Muscle of back (tissue), 13 donors: Measurements from ENCODE around the gene CATSPER3. TPM values are rescaled to one million over a fixed set of nuclear protein-coding genes. Genes with fewer than 3 reads are reported as not detected.

Source experiments
- DNase-seq, 3 donors: peaks; one replicate each; pipeline versions ENCODE4 v3.0.0 to v3.0.0-alpha.2; 2013
- long read RNA-seq, 9 donors: transcript quantifications; one replicate each; lab custom pipeline, GENCODE V29; 2026
- polyA plus RNA-seq, 10 donors: library from polyadenylated mRNA; unstranded; fragments of 120-200 nt; gene quantifications; one replicate each; pipeline ENCODE4 v1.2.1, GENCODE V29; 2013; ENCODE audit not compliant: insufficient read length in 10 of 10

Gene CATSPER3
- polyA plus RNA-seq: 1 to 10 TPM in 1 of 10 donors, under 1 TPM in 9; 0.24 to 1.2 (median 0.51) TPM
- long read RNA-seq, donor 1: 0 reads
- long read RNA-seq, donor 2: 0 reads
- long read RNA-seq, donor 3: 0 reads
- long read RNA-seq, donor 4: 0 reads
- long read RNA-seq, donor 5: 0 reads
- long read RNA-seq, donor 6: 0 reads
- long read RNA-seq, donor 7: 0 reads
- long read RNA-seq, donor 8: 0 reads
- long read RNA-seq, donor 9: 0 reads

GRCh38 chr5:134967607-134968006 lies at the start of gene CATSPER3:
TSS of gene CATSPER3 (plus strand) at chr5:134967907. CDS start at chr5:134967992, 85 bp downstream.
- no peak for DNase-seq

GRCh38 chr5:134918861-134919260 lies 48.8 kb upstream of the CATSPER3 start:
- no peak for DNase-seq

- DNase-seq: no peak
These were observed 46.7 kb upstream of the CATSPER3 start for GRCh38 chr5:134920848-134921575.

DNA sequence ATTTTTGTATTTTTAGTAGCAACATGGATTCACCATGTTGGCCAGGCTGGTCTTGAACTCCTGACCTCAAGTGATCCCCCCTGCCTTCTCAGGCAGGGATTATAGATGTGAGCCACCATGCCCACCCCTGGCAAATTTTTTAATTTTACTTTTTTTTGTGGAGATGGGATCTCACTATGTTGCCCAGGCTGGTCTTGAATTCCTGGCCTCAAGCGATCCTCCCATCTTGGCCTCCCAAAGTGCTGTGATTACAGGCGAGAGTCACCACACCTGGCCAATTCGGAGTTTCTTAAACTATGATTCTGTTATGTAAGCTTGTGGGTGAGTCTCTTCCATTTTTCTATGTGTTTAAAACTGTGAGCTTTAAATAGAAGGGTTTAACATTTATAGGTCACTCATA lies 35.2 kb upstream of the CATSPER3 start:
- DNase-seq: no peak

DNA sequence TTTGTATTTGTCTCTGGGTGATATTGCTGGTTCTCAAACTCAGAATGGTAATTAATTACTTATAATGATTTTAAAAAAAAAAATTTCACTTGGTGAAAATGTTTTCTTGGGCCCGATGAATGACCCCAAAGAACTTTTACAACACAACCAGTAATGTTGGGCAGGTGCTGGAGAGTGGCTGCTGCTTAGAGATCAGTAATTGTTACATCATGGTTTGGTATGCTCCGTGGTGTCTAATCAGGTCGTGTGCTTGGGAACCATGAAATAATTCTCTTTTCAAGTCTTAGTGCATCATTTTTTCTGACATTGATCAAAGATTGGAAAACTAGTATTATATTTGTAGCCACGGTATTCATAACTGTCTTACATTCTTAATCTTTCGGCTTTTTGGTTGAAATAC lies 33.5 kb upstream of the CATSPER3 start:
- no peak for DNase-seq

- peak in 1 of 3 donors; percentile 40 for DNase-seq
These were observed 31.8 kb upstream of the CATSPER3 start for GRCh38 chr5:134935711-134936602.

GRCh38 chr5:134937526-134937925 lies 30.2 kb upstream of the CATSPER3 start:
- DNase-seq: no peak

DNA sequence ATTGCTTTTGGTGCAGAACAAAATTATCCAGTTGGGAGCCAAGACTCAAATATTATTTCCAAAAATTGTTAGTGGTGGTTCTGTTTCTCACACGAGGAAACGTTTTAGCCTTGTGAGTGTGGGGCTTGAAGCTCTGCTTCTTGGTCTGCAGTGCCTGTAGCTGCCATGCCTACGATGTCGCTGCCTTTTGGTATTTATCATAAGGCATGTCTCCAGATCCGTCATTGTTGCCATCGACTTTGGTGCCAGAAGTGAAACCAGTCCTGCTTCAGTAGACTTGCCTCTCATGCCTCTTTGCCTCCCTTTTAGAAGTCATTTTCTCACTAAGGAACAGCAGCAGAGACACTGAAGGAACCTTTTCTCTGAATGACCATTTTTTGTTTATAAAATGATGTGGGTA lies 29.7 kb upstream of the CATSPER3 start:
- no peak for DNase-seq

- no peak for DNase-seq
These were observed 28.2 kb upstream of the CATSPER3 start for GRCh38 chr5:134939500-134939899.

DNA sequence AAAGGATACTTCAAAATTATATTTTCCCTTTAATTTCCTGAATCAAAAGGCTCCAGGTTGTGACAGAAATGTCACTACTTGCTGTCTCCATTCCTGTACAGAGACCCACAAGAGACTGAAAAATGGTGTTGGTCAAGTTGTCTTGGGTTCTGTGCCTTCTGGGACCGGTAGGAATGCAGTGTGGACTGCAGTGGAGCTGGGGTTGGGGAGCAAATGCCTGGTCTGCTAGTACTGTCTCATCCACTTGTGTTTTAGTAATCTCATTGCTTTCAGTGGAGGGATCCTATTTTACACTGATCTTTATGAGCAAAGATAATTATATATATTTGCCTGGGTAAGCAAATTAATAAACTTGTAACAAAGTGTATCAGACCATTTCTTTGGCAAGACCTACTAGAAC lies 24.2 kb upstream of the CATSPER3 start:
- no peak for DNase-seq

DNA sequence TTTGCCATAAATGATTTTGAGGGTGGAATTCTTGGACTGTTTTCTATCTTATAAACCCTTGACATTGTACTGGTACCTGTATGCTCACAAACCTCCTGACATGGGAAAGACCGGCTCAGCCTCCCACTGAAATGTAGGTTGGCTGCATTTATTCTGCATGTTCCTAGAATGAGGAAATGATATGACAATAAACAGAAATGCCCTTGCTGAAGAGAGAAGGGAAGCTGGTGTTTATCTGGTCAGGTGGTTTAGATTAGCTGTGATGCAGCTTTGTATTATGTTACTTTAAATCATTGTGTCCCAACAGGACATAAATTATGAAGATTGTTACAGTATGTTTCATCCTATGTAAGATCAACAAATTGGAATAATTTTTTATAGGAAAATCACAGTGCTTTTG lies 23.1 kb upstream of the CATSPER3 start:
- no peak for DNase-seq

- no peak for DNase-seq
These were observed 22.7 kb upstream of the CATSPER3 start for GRCh38 chr5:134945041-134945440.

DNA sequence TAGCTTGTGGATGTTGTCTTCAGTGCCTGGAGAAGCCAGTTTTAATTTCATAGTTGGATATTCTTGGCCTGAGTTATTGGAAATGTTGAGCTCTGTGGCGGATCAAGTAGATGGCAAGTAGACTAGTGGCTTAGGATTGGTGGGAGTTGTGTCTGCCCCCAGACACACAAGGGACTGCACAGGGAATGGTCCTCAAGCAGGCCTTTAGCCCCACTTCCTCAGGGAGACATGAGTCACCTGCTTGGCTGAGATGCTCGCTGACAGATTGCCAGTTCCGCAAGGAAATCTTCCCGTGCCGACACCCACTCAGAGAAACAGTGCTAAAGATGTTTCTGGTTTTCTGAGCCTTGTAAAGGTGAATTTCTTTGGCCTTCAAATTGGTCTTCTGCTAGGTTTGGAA lies 18.8 kb upstream of the CATSPER3 start:
- DNase-seq: peak; percentile 11 to 55 (median 37)

DNA sequence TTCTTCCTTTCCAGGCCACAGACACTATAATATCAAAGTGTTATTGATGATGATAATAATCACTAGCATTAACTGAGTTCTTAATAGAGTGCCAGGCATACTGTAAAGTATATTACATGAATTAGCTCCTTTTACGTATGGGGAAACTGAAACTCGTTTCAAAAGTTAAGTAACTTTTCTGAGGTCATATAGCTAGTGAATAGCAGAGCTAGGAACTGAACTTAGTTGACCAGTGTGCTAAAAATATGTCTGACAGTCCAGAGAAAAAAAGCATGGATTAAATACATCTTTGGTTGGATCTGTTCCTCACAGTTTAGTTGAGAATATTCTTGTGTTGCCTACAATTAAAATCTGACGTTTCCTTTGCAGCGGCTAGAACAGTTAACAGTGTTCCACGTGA lies 18.4 kb upstream of the CATSPER3 start:
- no peak for DNase-seq

DNA sequence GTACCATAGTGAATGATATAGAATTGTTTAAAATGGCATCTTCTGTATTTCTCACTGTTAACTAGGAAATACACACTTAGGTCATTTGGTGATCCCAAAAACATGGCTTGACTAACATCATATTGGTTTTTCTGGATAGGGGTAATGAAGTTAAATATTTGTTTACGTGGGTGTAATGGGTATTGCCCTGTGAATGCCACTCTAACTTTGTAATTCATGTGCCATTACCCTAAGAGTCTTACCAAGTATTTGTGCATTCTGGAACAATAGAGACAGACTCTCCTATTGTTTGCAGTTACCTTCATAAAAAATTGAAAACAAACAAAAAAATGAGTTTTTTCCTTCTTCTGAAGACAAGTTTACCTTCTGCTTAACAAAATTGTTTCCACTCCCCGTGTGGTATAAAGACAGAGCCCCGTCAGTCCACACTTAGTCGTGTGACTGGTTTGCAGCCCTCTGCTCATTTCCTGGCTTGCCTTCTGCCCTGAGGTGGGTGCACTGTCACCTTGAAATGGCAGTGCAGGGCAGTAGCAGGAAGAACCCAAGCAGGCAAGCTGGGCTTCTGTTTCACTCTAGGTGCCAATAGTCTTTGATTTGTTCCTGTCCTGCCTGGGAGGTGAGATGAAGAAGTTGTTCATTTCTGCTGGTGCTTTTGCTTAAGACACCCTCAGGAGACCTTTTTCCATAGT lies 9.6 kb upstream of the CATSPER3 start:
- DNase-seq: no peak

- DNase-seq: no peak
These were observed 9.0 kb upstream of the CATSPER3 start for GRCh38 chr5:134958755-134959154.

- DNase-seq: no peak
These were observed 4.6 kb upstream of the CATSPER3 start for GRCh38 chr5:134963098-134963497.

DNA sequence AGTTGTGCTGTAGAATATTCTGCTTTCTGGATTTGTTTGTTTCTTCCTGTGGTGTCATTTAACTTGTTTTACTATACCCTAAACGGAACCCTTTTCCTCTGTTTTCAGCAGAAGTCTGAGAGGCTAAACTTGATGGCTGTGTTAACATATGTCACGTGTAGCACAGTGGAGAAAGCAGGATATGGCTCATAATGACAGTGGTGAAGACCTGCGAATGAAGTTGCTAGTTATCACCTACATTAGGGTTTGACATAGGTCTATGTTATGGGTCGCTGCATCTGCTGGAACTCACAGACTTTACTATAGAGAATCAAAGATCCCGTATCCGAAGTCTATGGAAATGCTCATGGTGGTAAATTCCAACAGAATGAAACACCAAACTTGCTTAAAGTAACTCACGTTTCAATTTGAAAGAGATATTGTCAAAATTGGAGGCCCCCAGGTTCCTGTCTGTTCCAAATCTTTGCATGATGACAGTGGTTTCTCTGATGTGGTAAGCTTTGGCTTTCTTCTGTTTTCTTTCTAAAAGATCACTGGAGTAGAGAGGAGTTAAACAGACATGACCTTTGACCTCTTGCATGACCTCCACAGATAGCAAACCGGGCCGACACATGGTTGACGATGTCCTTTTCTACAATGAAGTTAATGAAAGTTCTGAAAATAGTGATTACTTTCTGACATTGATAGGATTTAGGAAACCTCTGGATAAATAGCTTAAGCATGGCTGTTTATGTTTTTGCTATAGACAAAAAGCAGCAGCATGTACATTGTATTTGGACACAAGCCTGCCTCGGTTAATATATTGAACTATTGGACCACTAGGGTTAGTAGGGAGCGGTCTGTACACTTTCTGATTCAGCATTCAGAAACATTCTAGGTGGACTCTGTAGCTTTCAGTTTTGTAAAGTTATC lies 3.1 kb upstream of the CATSPER3 start:
- DNase-seq: no peak

DNA sequence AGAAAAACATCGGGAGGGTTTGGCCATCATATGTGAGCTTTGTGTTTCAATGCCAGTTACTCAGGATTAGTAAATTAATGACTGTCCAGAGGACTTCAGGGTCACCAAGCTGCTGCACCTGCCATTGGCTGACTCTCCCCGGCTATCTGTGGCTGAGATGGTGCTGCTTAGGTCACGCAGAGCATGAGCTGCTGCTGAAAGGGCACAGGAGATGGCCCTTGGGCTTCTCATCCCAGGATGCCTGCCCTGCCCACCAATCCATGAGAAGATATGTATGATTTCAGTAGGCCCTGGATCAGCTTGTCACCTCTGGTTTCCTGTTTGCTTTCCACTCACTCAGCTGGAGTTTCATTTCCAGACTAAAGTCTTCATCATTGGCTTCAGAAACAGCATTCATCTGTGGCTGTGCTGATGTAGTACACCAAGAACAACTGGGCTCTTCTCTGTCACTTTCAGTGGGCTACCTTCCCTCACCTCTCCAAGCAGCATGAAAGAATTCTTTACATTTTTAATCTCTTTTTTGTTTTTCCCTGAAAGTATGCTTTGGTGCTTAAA lies 2.4 kb upstream of the CATSPER3 start:
- no peak for DNase-seq

DNA sequence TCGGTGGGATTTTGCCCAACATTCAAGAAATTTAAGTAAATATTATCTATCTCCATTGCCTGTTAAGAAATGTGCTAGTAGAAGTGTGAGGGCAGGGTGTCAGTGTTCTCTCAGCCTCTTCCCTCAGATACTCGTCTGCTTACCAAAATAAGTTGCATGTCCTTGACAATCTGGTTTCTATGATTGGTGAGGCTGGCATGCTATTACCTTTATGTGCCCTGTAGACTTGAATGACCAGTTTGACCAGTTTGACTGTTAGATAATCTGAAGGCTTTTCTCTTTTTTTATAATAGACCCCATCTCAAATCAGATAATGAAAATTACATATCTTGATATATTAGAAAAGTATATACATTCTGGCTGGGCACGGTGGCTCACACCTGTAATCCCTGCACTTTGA lies 348 bp downstream of the CATSPER3 start:
- DNase-seq: no peak

DNA sequence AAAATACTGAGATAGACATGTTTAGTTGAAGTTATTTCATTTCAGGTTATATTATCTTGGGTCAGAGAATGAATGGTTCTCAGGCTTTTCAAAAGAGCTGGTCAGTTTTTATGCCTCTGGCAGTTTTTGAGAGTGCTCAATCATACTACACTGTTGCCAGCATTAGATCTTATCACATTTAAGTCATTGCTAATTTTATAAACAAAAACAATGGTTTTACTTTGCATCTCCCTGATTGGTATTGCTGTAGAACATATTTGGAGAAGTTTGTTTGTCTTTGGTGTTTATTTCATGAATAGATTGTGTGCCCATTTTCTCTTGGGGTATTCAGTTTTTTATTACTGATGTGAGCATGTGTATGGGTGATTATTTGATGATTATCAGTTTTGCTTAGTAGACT lies 1.5 kb downstream of the CATSPER3 start:
- no peak for DNase-seq
